Measurements from ENCODE around the gene WNT16.

Gene WNT16

GRCh38 chr7:121303422-121304101 is 25.2 kb upstream of the WNT16 start:
- H3K27ac Mint-ChIP-seq = no peak overlapping the region
- H3K36me3 Mint-ChIP-seq (ENCODE audit: low read depth) = no peaks in the 10 kb centered on the region
- no peak for TF ChIP-seq CTCF (IDR thresholded peaks at IDR 0.05)

GRCh38 chr7:121304102-121304658 is 24.6 kb upstream of the WNT16 start:
- no peak overlapping the region for H3K4me3 Mint-ChIP-seq
- no peaks in the 10 kb centered on the region for H3K4me1 Mint-ChIP-seq

More at GRCh38 chr7:121303422-121304101, 25.2 kb upstream of the WNT16 start:
- no peaks in the 10 kb centered on the region for H3K27me3 Mint-ChIP-seq (ENCODE audit: low read depth, poor library complexity)
- H3K4me3 Mint-ChIP-seq = no peak overlapping the region
- DNase-seq = no peak
- H3K4me1 Mint-ChIP-seq = no peaks in the 10 kb centered on the region
- no peaks in the 10 kb centered on the region for H3K9me3 Mint-ChIP-seq

GRCh38 chr7:121305109-121305508 is 23.7 kb upstream of the WNT16 start:
- Mint-ChIP-seq H3K9me3 (peaks cover 5% of the 10 kb centered on the region), H3K4me1 (no peaks in the 10 kb centered on the region), H3K4me3 (no peak overlapping the region), H3K27ac (no peak overlapping the region), H3K27me3 (ENCODE audit: low read depth, poor library complexity) (no peaks in the 10 kb centered on the region), H3K36me3 (ENCODE audit: low read depth) (no peaks in the 10 kb centered on the region)
- no peak for TF ChIP-seq CTCF (IDR thresholded peaks at IDR 0.05)
- DNase-seq = no peak

More at GRCh38 chr7:121304102-121304658, 24.6 kb upstream of the WNT16 start:
- no peak for TF ChIP-seq CTCF (IDR thresholded peaks at IDR 0.05)
- Mint-ChIP-seq H3K27ac (no peak overlapping the region), H3K9me3 (no peaks in the 10 kb centered on the region), H3K36me3 (ENCODE audit: low read depth) (no peaks in the 10 kb centered on the region), H3K27me3 (ENCODE audit: low read depth, poor library complexity) (no peaks in the 10 kb centered on the region)
- no peak for DNase-seq

GRCh38 chr7:121306565-121306964 is 22.2 kb upstream of the WNT16 start:
- Mint-ChIP-seq H3K27ac (no peak overlapping the region), H3K36me3 (ENCODE audit: low read depth) (no peaks in the 10 kb centered on the region), H3K9me3 (peaks cover 15% of the 10 kb centered on the region), H3K4me3 (no peak overlapping the region), H3K4me1 (no peaks in the 10 kb centered on the region), H3K27me3 (ENCODE audit: low read depth, poor library complexity) (no peaks in the 10 kb centered on the region)
- DNase-seq = no peak
- TF ChIP-seq CTCF (IDR thresholded peaks at IDR 0.05) = no peak

GRCh38 chr7:121307021-121307574 is 21.7 kb upstream of the WNT16 start:
- H3K4me1 Mint-ChIP-seq = no peaks in the 10 kb centered on the region
- no peak overlapping the region for H3K4me3 Mint-ChIP-seq
- H3K27me3 Mint-ChIP-seq (ENCODE audit: low read depth, poor library complexity) = no peaks in the 10 kb centered on the region
- H3K27ac Mint-ChIP-seq = no peak overlapping the region
- no peaks in the 10 kb centered on the region for H3K36me3 Mint-ChIP-seq (ENCODE audit: low read depth)
- peaks cover 15% of the 10 kb centered on the region for H3K9me3 Mint-ChIP-seq
- no peak for DNase-seq
- TF ChIP-seq CTCF (IDR thresholded peaks at IDR 0.05) = no peak

Measured in nephron progenitor cell (in vitro differentiated cells).